Gastroesophageal sphincter (tissue), 3 donors: ENCODE measurements around the gene DKK3.

Source experiments
- POLR2A ChIP-seq, 2 donors: fragments of 450-650 bp; IDR thresholded peaks; one replicate each; pipeline ENCODE4 v1.6.1; 2017; ENCODE audit warnings: antibody characterized with exemption in 2 of 2, mild to moderate bottlenecking in 2 of 2, moderate library complexity in 1 of 2
- TF ChIP-seq, protein P1 (sequence below), 4 experiments: fragments of 200-600 bp in 2 of 4; fragments of 450-650 bp in 2 of 4; sonication (generic) in 1 of 4; IDR thresholded peaks; one replicate each; pipeline ENCODE4 v1.5.1; 2017 to 2019; ENCODE audit warnings: antibody characterized with exemption in 4 of 4, mild to moderate bottlenecking in 2 of 4, moderate library complexity in 2 of 4

GRCh38 chr11:11966354-11966741, 42.1 kb downstream of the DKK3 start:
- TF ChIP-seq, protein P1, sequence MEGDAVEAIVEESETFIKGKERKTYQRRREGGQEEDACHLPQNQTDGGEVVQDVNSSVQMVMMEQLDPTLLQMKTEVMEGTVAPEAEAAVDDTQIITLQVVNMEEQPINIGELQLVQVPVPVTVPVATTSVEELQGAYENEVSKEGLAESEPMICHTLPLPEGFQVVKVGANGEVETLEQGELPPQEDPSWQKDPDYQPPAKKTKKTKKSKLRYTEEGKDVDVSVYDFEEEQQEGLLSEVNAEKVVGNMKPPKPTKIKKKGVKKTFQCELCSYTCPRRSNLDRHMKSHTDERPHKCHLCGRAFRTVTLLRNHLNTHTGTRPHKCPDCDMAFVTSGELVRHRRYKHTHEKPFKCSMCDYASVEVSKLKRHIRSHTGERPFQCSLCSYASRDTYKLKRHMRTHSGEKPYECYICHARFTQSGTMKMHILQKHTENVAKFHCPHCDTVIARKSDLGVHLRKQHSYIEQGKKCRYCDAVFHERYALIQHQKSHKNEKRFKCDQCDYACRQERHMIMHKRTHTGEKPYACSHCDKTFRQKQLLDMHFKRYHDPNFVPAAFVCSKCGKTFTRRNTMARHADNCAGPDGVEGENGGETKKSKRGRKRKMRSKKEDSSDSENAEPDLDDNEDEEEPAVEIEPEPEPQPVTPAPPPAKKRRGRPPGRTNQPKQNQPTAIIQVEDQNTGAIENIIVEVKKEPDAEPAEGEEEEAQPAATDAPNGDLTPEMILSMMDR (IDR thresholded peaks at IDR 0.05): no peak
- no peak for TF ChIP-seq POLR2A (IDR thresholded peaks at IDR 0.05)
